K562 (cell line): Measurements from ENCODE around the gene HMCN1. TPM values are rescaled to one million over a fixed set of nuclear protein-coding genes. Genes with fewer than 3 reads are reported as not detected.

ENCODE experiments used
- GTF2F1 ChIP-seq: IDR thresholded peaks from 2 replicates; pipeline ENCODE4 v1.6.1; 2011; ENCODE audit warnings: low read depth, low read length, improper control_type of control experiment
- polyA plus RNA-seq, 8 experiments: library from polyadenylated mRNA; depleted of rRNA in 4 of 8; stranded (reverse) in 5 of 8; unstranded in 3 of 8; fragments of >200 nt; fragmentation: Nextera tagmentation in 2 of 8; fragmentation: Illumina TruSeq in 1 of 8; extraction: Ambion mirVana in 2 of 8; extraction: Trizol in 1 of 8; gene quantifications; 2 replicates each; pipeline versions ENCODE4 v1.2.1 to v1.2.3, GENCODE V29; 2011 to 2014; ENCODE audit warnings: inconsistent platforms in 1 of 8, missing spikeins in 1 of 8
- total RNA-seq, 7 experiments: library from RNA; depleted of rRNA in 6 of 7; stranded (reverse); fragments of >200 nt in 6 of 7; fragmentation: Illumina TruSeq in 2 of 7; extraction: Trizol in 2 of 7; gene quantifications; 2 replicates each; pipeline versions ENCODE4 v1.2.1 to v1.2.3, GENCODE V29; 2011 to 2021; ENCODE audit warnings: low replicate concordance in 1 of 7
- TF ChIP-seq, protein P1 (sequence below), 2 experiments: fragments of 450-650 bp; formaldehyde crosslinking in 1 of 2; IDR thresholded peaks; 2 replicates each; pipeline versions ENCODE4 v1.4.0 to v1.6.1; 2014 to 2020; ENCODE audit warnings: mild to moderate bottlenecking in 2 of 2, borderline replicate concordance in 1 of 2, low read depth in 1 of 2
- TF ChIP-seq, protein P2 (sequence below): fragments of 450-650 bp; conservative IDR thresholded peaks from 2 replicates; pipeline ENCODE4 v1.6.1; 2016; ENCODE audit warnings: missing genetic modification characterization, low read depth, mild to moderate bottlenecking, control low read depth, missing compliant biosample characterization

The HMCN1 gene
- total and polyA plus RNA-seq, 9 of the 15 experiments (the other 6 are each of a cell fraction or from before 2014, with no cell fraction given): 0.07 to 0.36 (median 0.21) TPM

- TF ChIP-seq, protein P1, sequence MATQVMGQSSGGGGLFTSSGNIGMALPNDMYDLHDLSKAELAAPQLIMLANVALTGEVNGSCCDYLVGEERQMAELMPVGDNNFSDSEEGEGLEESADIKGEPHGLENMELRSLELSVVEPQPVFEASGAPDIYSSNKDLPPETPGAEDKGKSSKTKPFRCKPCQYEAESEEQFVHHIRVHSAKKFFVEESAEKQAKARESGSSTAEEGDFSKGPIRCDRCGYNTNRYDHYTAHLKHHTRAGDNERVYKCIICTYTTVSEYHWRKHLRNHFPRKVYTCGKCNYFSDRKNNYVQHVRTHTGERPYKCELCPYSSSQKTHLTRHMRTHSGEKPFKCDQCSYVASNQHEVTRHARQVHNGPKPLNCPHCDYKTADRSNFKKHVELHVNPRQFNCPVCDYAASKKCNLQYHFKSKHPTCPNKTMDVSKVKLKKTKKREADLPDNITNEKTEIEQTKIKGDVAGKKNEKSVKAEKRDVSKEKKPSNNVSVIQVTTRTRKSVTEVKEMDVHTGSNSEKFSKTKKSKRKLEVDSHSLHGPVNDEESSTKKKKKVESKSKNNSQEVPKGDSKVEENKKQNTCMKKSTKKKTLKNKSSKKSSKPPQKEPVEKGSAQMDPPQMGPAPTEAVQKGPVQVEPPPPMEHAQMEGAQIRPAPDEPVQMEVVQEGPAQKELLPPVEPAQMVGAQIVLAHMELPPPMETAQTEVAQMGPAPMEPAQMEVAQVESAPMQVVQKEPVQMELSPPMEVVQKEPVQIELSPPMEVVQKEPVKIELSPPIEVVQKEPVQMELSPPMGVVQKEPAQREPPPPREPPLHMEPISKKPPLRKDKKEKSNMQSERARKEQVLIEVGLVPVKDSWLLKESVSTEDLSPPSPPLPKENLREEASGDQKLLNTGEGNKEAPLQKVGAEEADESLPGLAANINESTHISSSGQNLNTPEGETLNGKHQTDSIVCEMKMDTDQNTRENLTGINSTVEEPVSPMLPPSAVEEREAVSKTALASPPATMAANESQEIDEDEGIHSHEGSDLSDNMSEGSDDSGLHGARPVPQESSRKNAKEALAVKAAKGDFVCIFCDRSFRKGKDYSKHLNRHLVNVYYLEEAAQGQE (IDR thresholded peaks at IDR 0.05; ENCODE audit: borderline replicate concordance): peak; percentile 79; the same call in 1 of the 2 replicates
- TF ChIP-seq, protein P1 (CRISPR knock-in tag; IDR thresholded peaks at IDR 0.05; ENCODE audit: low read depth): no peak
- TF ChIP-seq, protein P2, sequence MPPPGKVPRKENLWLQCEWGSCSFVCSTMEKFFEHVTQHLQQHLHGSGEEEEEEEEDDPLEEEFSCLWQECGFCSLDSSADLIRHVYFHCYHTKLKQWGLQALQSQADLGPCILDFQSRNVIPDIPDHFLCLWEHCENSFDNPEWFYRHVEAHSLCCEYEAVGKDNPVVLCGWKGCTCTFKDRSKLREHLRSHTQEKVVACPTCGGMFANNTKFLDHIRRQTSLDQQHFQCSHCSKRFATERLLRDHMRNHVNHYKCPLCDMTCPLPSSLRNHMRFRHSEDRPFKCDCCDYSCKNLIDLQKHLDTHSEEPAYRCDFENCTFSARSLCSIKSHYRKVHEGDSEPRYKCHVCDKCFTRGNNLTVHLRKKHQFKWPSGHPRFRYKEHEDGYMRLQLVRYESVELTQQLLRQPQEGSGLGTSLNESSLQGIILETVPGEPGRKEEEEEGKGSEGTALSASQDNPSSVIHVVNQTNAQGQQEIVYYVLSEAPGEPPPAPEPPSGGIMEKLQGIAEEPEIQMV (tag): no peak
- no peak for TF ChIP-seq GTF2F1
Observed at GRCh38 chr1:185998391-185998790, 264.2 kb downstream of the HMCN1 start (continued).
